ENCODE data around the gene ID3.

The ID3 gene

GRCh38 chr1:23524716-23525401 is 34.4 kb downstream of the ID3 start:
- peak; percentile 82 for DNase-seq

- DNase-seq: no peak
Measured at GRCh38 chr1:23524163-23524562, 35.1 kb downstream of the ID3 start.

- peak; percentile 81 for DNase-seq
Measured at GRCh38 chr1:23522244-23522982, 36.9 kb downstream of the ID3 start.

DNA sequence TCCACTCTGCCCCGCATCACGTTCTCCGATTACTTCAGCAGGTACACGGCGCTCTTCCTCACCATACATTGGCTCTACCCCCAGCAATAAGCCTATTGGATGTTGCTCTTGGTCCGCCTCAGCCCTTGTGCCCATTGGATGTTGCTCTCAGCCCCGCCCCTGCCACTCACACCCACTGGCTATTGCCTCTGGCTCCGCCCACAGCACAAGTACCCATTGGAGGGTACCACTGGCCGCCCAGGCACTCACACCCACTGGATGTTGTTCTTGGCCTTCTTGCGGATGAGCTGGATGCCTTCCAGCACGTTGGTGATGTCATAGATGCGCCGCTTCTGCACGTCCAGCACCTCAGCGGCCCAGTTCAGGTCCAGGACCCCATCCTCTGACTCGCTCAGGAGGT is 37.7 kb downstream of the ID3 start:
- DNase-seq: no peak

GRCh38 chr1:23517581-23517980 is 41.7 kb downstream of the ID3 start:
- no peak for DNase-seq

DNA sequence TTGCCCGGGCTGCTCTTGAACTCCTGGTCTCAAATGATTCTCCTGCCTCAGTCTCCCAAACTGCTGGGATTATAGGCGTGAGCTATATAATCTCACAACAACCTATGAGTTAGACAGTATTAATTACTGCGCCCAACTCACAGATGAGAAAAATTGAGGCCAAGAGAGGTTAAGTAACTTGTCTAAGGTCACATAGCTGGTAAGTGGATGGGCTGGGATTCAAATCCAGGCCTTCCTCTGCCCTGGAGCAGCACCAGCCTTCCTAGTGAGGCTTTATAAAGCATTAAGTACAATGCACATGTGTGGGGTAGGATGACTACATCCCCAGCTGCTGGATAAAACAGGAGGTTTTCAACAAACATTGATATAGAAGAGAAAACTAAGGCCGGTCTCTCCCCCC is 43.4 kb downstream of the ID3 start:
- no peak for DNase-seq

GRCh38 chr1:23514111-23514679 is 45.1 kb downstream of the ID3 start:
- DNase-seq: no peak

- no peak for DNase-seq
Measured at GRCh38 chr1:23509896-23510295, 49.4 kb downstream of the ID3 start.
